ENCODE results near the gene CDH16. TPM values are rescaled to one million over a fixed set of nuclear protein-coding genes. Genes with fewer than 3 reads are reported as not detected.

CDH16 gene
- total and polyA plus RNA-seq, 2 of the 13 experiments (the other 11 are each of a cell fraction or from before 2014, with no cell fraction given), result 2.7 to 3.9 TPM

DNA sequence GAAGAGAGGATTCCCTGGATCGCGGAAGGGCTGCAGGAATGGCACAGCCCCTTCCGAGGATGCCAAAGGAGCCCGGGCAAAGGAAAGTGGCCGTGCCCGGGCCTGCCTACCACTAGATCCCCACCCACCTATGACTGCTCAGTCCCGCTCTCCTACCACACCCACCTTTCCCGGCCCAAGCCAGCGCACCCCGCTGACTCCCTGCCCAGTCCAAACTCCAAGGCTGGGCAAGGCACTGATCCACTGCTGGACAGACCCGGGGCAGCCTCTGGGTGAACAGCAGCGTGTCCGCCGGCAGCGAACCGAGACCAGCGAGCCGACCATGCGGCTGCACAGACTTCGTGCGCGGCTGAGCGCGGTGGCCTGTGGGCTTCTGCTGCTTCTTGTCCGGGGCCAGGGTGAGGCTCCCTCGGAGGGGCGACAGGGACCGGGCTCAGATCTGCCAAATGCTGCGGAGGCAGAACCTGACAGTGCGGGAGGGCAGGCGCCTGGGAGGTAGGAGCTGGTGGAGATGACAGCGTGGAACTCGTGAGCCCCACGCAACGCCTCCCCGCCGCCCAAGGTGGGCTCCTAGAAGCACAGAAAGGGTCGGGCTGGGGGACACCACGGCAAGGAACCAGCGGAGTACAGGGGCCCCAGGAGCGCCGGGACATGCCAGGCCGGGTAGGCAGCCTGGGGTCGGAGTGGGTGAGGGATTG lies 16.8 kb upstream of the CDH16 start, which contains the start of gene CES2 (continued):
- peak; percentile 62; the same call in 1 of the 2 replicates for TF ChIP-seq SKIL (CRISPR knock-in tag; IDR thresholded peaks at IDR 0.05; ENCODE audit: borderline replicate concordance)
- TF ChIP-seq ARID2 (CRISPR knock-in tag; IDR thresholded peaks at IDR 0.05; ENCODE audit: borderline replicate concordance), result peak; percentile 71; the same call in 1 of the 2 replicates
- TF ChIP-seq NR2F6 (IDR thresholded peaks at IDR 0.05), result no peak
- peak; percentile 67 for TF ChIP-seq NR2F6 (CRISPR knock-in tag; IDR thresholded peaks at IDR 0.05)
- TF ChIP-seq MTF2 (CRISPR knock-in tag; IDR thresholded peaks at IDR 0.05; ENCODE audit: borderline replicate concordance), result no peak
- no peak; the same call in 1 of the 2 replicates for TF ChIP-seq HBP1 (CRISPR knock-in tag; IDR thresholded peaks at IDR 0.05; ENCODE audit: low read depth)
- TF ChIP-seq TFDP1 (CRISPR knock-in tag; IDR thresholded peaks at IDR 0.05; ENCODE audit: borderline replicate concordance), result no peak; the same call in 1 of the 2 replicates
- 0 out of 2 replicates have a peak, but pooled peaks have one; percentile 54 for TF ChIP-seq SATB2 (CRISPR knock-in tag; IDR thresholded peaks at IDR 0.05)
- TF ChIP-seq PRDM15 (CRISPR knock-in tag; IDR thresholded peaks at IDR 0.05), result 0 out of 2 replicates have a peak, but pooled peaks have one; percentile 70
- no peak; the same call in 1 of the 2 replicates for TF ChIP-seq ZKSCAN8 (CRISPR knock-in tag; IDR thresholded peaks at IDR 0.05; ENCODE audit: borderline replicate concordance)
- TF ChIP-seq, protein P1, sequence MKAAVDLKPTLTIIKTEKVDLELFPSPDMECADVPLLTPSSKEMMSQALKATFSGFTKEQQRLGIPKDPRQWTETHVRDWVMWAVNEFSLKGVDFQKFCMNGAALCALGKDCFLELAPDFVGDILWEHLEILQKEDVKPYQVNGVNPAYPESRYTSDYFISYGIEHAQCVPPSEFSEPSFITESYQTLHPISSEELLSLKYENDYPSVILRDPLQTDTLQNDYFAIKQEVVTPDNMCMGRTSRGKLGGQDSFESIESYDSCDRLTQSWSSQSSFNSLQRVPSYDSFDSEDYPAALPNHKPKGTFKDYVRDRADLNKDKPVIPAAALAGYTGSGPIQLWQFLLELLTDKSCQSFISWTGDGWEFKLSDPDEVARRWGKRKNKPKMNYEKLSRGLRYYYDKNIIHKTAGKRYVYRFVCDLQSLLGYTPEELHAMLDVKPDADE (CRISPR knock-in tag; IDR thresholded peaks at IDR 0.05), result no peak; the same call in 1 of the 2 replicates
- peak; percentile 83 for TF ChIP-seq HOXA3 (CRISPR knock-in tag; IDR thresholded peaks at IDR 0.05)
- TF ChIP-seq SRSF9 (IDR thresholded peaks at IDR 0.05; ENCODE audit: borderline replicate concordance, insufficient read depth, low read depth, low read length, poor library complexity, severe bottlenecking), result no peak
- TF ChIP-seq, protein P2, sequence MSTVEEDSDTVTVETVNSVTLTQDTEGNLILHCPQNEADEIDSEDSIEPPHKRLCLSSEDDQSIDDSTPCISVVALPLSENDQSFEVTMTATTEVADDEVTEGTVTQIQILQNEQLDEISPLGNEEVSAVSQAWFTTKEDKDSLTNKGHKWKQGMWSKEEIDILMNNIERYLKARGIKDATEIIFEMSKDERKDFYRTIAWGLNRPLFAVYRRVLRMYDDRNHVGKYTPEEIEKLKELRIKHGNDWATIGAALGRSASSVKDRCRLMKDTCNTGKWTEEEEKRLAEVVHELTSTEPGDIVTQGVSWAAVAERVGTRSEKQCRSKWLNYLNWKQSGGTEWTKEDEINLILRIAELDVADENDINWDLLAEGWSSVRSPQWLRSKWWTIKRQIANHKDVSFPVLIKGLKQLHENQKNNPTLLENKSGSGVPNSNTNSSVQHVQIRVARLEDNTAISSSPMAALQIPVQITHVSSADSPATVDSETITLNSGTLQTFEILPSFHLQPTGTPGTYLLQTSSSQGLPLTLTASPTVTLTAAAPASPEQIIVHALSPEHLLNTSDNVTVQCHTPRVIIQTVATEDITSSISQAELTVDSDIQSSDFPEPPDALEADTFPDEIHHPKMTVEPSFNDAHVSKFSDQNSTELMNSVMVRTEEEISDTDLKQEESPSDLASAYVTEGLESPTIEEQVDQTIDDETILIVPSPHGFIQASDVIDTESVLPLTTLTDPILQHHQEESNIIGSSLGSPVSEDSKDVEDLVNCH (CRISPR knock-in tag; IDR thresholded peaks at IDR 0.05), result no peak
- no peak for TF ChIP-seq GFI1 (CRISPR knock-in tag; IDR thresholded peaks at IDR 0.05; ENCODE audit: borderline replicate concordance)

Measured in HepG2 (cell line).